NCI-H1092 (cell line): Measurements from ENCODE around the gene CARD9.

Experiments
- DNase-seq: peaks from one replicate; lab custom pipeline; 2025; lab: John Stamatoyannopoulos, UW

CARD9 gene

GRCh38 chr9:136335296-136336155, 37.9 kb downstream of the CARD9 start:
- no peak for DNase-seq

GRCh38 chr9:136334541-136334940, 38.9 kb downstream of the CARD9 start:
- no peak for DNase-seq

- DNase-seq, result no peak
Observed at GRCh38 chr9:136333486-136333885, 40.0 kb downstream of the CARD9 start.

- no peak for DNase-seq
Observed at GRCh38 chr9:136333045-136333444, 40.4 kb downstream of the CARD9 start.

- no peak for DNase-seq
Observed at GRCh38 chr9:136332482-136332983, 40.9 kb downstream of the CARD9 start.

- no peak for DNase-seq
Observed at GRCh38 chr9:136331556-136332481, 41.6 kb downstream of the CARD9 start.

- no peak for DNase-seq
Observed at GRCh38 chr9:136331030-136331429, 42.4 kb downstream of the CARD9 start.

- DNase-seq, result no peak
Observed at GRCh38 chr9:136330406-136330990, 43.0 kb downstream of the CARD9 start.

- no peak for DNase-seq
Observed at GRCh38 chr9:136329636-136330405, 43.6 kb downstream of the CARD9 start.

GRCh38 chr9:136329211-136329627, 44.2 kb downstream of the CARD9 start:
- DNase-seq, result no peak

GRCh38 chr9:136328622-136329041, 44.8 kb downstream of the CARD9 start:
- DNase-seq, result no peak

- DNase-seq, result no peak
Observed at GRCh38 chr9:136328011-136328621, 45.4 kb downstream of the CARD9 start.

GRCh38 chr9:136327304-136327974, 46.0 kb downstream of the CARD9 start, which contains the start of gene GPSM1:
Gene GPSM1 (plus strand): TSS chr9:136327539. CDS start chr9:136327696, 157 bp downstream.
- DNase-seq, result no peak

- no peak for DNase-seq
Observed at GRCh38 chr9:136326761-136327303, 46.6 kb downstream of the CARD9 start.

GRCh38 chr9:136326061-136326760, 47.3 kb downstream of the CARD9 start:
- DNase-seq, result no peak

GRCh38 chr9:136325358-136325757, 48.1 kb downstream of the CARD9 start:
- no peak for DNase-seq

GRCh38 chr9:136324501-136325300, 48.8 kb downstream of the CARD9 start:
- DNase-seq, result no peak

GRCh38 chr9:136323371-136323789, 50.1 kb downstream of the CARD9 start:
- no peak for DNase-seq
